Neural cell (in vitro differentiated cells): ENCODE results near the gene SPTB. TPM values are rescaled to one million over a fixed set of nuclear protein-coding genes. Genes with fewer than 3 reads are reported as not detected.

Source experiments
- H2AFZ ChIP-seq: fragments of 200-600, 300-800 bp; sonication (generic), shearing (Covaris generic); 2 replicates; pipeline ENCODE4 v1.6.0; 2014; ENCODE audit warnings: low read depth, mild to moderate bottlenecking, antibody characterized with exemption, low read length, moderate library complexity
- H3F3A ChIP-seq: fragments of 200-600 bp; shearing (Covaris generic); 2 replicates; pipeline ENCODE4 v1.6.1; 2016; ENCODE audit warnings: mild to moderate bottlenecking, moderate library complexity, mixed read lengths, antibody characterized with exemption, low read length; ENCODE audit not compliant: insufficient read depth, poor library complexity, severe bottlenecking
- H3K27ac ChIP-seq: fragments of 200-600, 300-800 bp; sonication (generic), shearing (Covaris generic); 2 replicates; pipeline ENCODE4 v1.5.1; 2014; ENCODE audit warnings: mild to moderate bottlenecking, low read length, moderate library complexity
- H3K27me3 ChIP-seq: fragments of 300-800, 200-600 bp; sonication (generic), shearing (Covaris generic); 2 replicates; pipeline ENCODE4 v1.6.0; 2014; ENCODE audit warnings: mild to moderate bottlenecking, low read depth, low read length, moderate library complexity; ENCODE audit not compliant: insufficient read depth
- H3K36me3 ChIP-seq: fragments of 300-800, 200-600 bp; sonication (generic), shearing (Covaris generic); 2 replicates; pipeline ENCODE4 v1.5.1; 2014; ENCODE audit warnings: mild to moderate bottlenecking, antibody characterized with exemption, low read length, moderate library complexity; ENCODE audit not compliant: insufficient read depth
- H3K4me2 ChIP-seq: fragments of 300-800, 200-600 bp; sonication (generic), shearing (Covaris generic); 2 replicates; pipeline ENCODE4 v1.6.0; 2014; ENCODE audit warnings: mild to moderate bottlenecking, low read length
- H3K4me3 ChIP-seq: fragments of 300-800, 200-600 bp; sonication (generic), shearing (Covaris generic); 2 replicates; pipeline ENCODE4 v1.5.1; 2014; ENCODE audit warnings: mild to moderate bottlenecking, low read length, moderate library complexity
- H3K79me2 ChIP-seq: fragments of 200-600 bp; shearing (Covaris generic); replicated peaks from 2 replicates; pipeline ENCODE4 v1.6.0; 2014; ENCODE audit warnings: mild to moderate bottlenecking, low read length, moderate library complexity; ENCODE audit not compliant: insufficient read depth
- H3K9ac ChIP-seq: fragments of 300-800, 200-600 bp; sonication (generic), shearing (Covaris generic); 2 replicates; pipeline ENCODE4 v1.6.1; 2016; ENCODE audit warnings: mild to moderate bottlenecking, low read length, mixed read lengths
- H3K9me2 ChIP-seq: fragments of 200-600 bp; shearing (Covaris generic); 2 replicates; pipeline ENCODE4 v1.6.1; 2016; ENCODE audit warnings: mild to moderate bottlenecking, low read length, mixed read lengths; ENCODE audit not compliant: insufficient read depth
- H3K9me3 ChIP-seq: fragments of 200-600, 300-800 bp; sonication (generic), shearing (Covaris generic); 2 replicates; pipeline ENCODE4 v1.6.1; 2016; ENCODE audit warnings: mild to moderate bottlenecking, mixed run types, low read length, moderate library complexity, mixed read lengths
- H4K20me1 ChIP-seq: fragments of 200-600 bp; shearing (Covaris generic); 2 replicates; pipeline ENCODE4 v1.6.1; 2016; ENCODE audit warnings: mild to moderate bottlenecking, mixed run types; ENCODE audit not compliant: insufficient read depth
- EP300 ChIP-seq: fragments of 450-650 bp; conservative IDR thresholded peaks from 2 replicates; pipeline ENCODE4 v1.6.1; 2014; ENCODE audit warnings: antibody characterized with exemption, mild to moderate bottlenecking, moderate library complexity; ENCODE audit not compliant: poor library complexity, severe bottlenecking
- EZH2 ChIP-seq: fragments of 200-600, 300-800 bp; shearing (Covaris generic), sonication (generic); IDR thresholded peaks from 2 replicates; pipeline ENCODE4 v1.6.1; 2014; ENCODE audit warnings: antibody characterized with exemption, low read length, borderline replicate concordance, mild to moderate bottlenecking; ENCODE audit not compliant: insufficient read depth, poor library complexity, severe bottlenecking
- MXI1 ChIP-seq: fragments of 450-650 bp; conservative IDR thresholded peaks from 2 replicates; pipeline ENCODE4 v1.6.1; 2014; ENCODE audit warnings: antibody characterized with exemption, mild to moderate bottlenecking; ENCODE audit not compliant: poor library complexity, severe bottlenecking
- POLR2AphosphoS5 ChIP-seq: IDR thresholded peaks from 2 replicates; pipeline ENCODE4 v1.6.1; 2012
- RAD21 ChIP-seq: fragments of 450-650 bp; conservative IDR thresholded peaks from 2 replicates; pipeline ENCODE4 v1.6.1; 2014; ENCODE audit warnings: antibody characterized with exemption, mild to moderate bottlenecking, moderate library complexity
- SMC3 ChIP-seq: fragments of 450-650 bp; conservative IDR thresholded peaks from 2 replicates; pipeline ENCODE4 v1.6.1; 2014; ENCODE audit warnings: antibody characterized with exemption, mild to moderate bottlenecking, moderate library complexity; ENCODE audit not compliant: poor library complexity
- TAF1 ChIP-seq: IDR thresholded peaks from 2 replicates; pipeline ENCODE4 v1.6.1; 2012; ENCODE audit warnings: low read depth
- polyA plus RNA-seq: library from polyadenylated mRNA; depleted of rRNA; stranded (reverse); fragments of >200 nt; gene quantifications from 2 replicates; pipeline ENCODE4 v1.2.3, GENCODE V29; 2014
- TF ChIP-seq, protein P1 (sequence below): fragments of 450-650 bp; IDR thresholded peaks from 2 replicates; pipeline ENCODE4 v1.5.1; 2014; ENCODE audit warnings: antibody characterized with exemption, mild to moderate bottlenecking, moderate library complexity; ENCODE audit not compliant: poor library complexity, severe bottlenecking
- TF ChIP-seq, protein P2 (sequence below): IDR thresholded peaks from 2 replicates; pipeline ENCODE4 v1.6.1; 2012; ENCODE audit warnings: borderline replicate concordance

The SPTB gene
- polyA plus RNA-seq, 1 donor from 2014 or later, result 1.9 TPM

DNA sequence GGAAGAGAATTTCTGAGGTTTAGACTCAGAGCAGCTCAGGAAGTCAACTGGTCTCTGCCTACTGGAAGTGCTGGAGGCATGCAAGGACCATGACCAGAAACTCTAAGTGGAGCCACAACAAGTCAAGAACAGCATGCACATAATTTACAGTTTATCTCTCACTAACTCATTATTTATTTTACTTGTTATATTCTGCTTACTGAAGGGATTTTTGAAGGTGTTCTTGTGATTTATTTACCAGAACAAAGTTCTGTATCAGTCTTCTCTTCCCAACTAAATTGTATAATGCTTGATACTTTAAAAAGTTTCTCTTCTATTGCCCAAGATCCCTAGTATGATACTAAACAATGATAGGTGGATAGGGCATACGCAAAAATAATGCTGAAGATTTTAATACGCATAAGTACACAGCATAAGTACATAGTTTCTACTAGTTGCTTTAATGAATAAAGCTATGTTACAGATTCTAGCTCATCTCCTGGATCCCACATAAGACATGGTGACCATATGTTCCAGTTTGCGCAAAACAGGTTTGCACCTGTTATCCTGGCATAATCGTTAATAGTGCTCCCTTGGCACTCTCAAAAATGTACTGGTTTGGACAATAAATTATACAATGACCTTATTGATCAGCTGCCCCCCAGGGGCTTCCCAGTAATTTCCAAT is 11.6 kb upstream of the SPTB start:
- Histone ChIP-seq H3K79me2 (no peaks in the 10 kb centered on the region), H3K4me3 (no peak overlapping the region), H3K27ac (no peak overlapping the region), H3K9me2 (no peaks in the 10 kb centered on the region), H4K20me1 (no peaks in the 10 kb centered on the region), H3F3A (no peaks in the 10 kb centered on the region), H3K4me2 (no peak overlapping the region), H2AFZ (no peak overlapping the region), H3K27me3 (no peaks in the 10 kb centered on the region), H3K9me3 (no peaks in the 10 kb centered on the region), H3K9ac (no peak overlapping the region), H3K36me3 (no peaks in the 10 kb centered on the region)
- TF ChIP-seq TAF1, result no peak
- no peak for TF ChIP-seq EZH2
- TF ChIP-seq POLR2AphosphoS5, result no peak
- TF ChIP-seq, protein P1, sequence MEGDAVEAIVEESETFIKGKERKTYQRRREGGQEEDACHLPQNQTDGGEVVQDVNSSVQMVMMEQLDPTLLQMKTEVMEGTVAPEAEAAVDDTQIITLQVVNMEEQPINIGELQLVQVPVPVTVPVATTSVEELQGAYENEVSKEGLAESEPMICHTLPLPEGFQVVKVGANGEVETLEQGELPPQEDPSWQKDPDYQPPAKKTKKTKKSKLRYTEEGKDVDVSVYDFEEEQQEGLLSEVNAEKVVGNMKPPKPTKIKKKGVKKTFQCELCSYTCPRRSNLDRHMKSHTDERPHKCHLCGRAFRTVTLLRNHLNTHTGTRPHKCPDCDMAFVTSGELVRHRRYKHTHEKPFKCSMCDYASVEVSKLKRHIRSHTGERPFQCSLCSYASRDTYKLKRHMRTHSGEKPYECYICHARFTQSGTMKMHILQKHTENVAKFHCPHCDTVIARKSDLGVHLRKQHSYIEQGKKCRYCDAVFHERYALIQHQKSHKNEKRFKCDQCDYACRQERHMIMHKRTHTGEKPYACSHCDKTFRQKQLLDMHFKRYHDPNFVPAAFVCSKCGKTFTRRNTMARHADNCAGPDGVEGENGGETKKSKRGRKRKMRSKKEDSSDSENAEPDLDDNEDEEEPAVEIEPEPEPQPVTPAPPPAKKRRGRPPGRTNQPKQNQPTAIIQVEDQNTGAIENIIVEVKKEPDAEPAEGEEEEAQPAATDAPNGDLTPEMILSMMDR, result no peak
- no peak for TF ChIP-seq EP300
- no peak for TF ChIP-seq SMC3
- TF ChIP-seq RAD21, result no peak
- TF ChIP-seq, protein P2, sequence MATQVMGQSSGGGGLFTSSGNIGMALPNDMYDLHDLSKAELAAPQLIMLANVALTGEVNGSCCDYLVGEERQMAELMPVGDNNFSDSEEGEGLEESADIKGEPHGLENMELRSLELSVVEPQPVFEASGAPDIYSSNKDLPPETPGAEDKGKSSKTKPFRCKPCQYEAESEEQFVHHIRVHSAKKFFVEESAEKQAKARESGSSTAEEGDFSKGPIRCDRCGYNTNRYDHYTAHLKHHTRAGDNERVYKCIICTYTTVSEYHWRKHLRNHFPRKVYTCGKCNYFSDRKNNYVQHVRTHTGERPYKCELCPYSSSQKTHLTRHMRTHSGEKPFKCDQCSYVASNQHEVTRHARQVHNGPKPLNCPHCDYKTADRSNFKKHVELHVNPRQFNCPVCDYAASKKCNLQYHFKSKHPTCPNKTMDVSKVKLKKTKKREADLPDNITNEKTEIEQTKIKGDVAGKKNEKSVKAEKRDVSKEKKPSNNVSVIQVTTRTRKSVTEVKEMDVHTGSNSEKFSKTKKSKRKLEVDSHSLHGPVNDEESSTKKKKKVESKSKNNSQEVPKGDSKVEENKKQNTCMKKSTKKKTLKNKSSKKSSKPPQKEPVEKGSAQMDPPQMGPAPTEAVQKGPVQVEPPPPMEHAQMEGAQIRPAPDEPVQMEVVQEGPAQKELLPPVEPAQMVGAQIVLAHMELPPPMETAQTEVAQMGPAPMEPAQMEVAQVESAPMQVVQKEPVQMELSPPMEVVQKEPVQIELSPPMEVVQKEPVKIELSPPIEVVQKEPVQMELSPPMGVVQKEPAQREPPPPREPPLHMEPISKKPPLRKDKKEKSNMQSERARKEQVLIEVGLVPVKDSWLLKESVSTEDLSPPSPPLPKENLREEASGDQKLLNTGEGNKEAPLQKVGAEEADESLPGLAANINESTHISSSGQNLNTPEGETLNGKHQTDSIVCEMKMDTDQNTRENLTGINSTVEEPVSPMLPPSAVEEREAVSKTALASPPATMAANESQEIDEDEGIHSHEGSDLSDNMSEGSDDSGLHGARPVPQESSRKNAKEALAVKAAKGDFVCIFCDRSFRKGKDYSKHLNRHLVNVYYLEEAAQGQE, result no peak
- TF ChIP-seq MXI1, result no peak

DNA sequence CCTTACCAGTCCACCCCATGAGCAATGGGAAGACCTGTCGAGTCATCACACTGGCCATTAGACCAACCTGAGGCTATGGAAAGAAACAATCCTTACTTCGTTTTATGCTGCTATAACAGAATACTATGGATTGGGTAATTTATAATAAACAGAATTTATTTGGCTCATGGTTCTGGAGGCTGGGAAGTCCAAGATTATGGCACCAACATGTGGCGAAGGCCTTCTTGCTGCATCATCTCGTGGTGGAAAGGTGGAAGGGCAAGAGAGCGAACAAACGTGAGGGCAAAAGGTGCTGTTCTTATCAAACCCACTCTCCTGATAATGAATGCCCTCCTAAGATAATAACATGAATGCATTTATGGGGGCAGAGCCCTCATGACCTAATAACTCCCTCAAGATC is 9.6 kb upstream of the SPTB start:
- Histone ChIP-seq H3K9me3 (no peaks in the 10 kb centered on the region), H3K36me3 (no peaks in the 10 kb centered on the region), H3K27ac (no peak overlapping the region), H3F3A (no peaks in the 10 kb centered on the region), H4K20me1 (no peaks in the 10 kb centered on the region), H3K9ac (no peak overlapping the region), H3K27me3 (no peaks in the 10 kb centered on the region), H3K79me2 (no peaks in the 10 kb centered on the region), H3K4me3 (no peak overlapping the region), H3K4me2 (no peak overlapping the region), H3K9me2 (no peaks in the 10 kb centered on the region), H2AFZ (no peak overlapping the region)
- TF ChIP-seq TAF1, result no peak
- no peak for TF ChIP-seq MXI1
- TF ChIP-seq RAD21, result no peak
- no peak for TF ChIP-seq SMC3
- no peak for TF ChIP-seq POLR2AphosphoS5
- TF ChIP-seq EP300, result no peak
- TF ChIP-seq, protein P2, result no peak
- TF ChIP-seq, protein P1, result no peak
- no peak for TF ChIP-seq EZH2
